Loucy (cell line): ENCODE results near the gene ACADVL.

Experiments
- EZH2phosphoT487 ChIP-seq: fragments of 200-600 bp; IDR thresholded peaks from 2 replicates; pipeline ENCODE4 v1.6.1; 2018; ENCODE audit warnings: antibody characterized with exemption, mild to moderate bottlenecking, moderate library complexity, borderline replicate concordance
- TF ChIP-seq, protein P1 (sequence below): fragments of 200-600 bp; sonication (generic); conservative IDR thresholded peaks from 2 replicates; pipeline ENCODE4 v1.5.1; 2014; ENCODE audit warnings: mild to moderate bottlenecking, antibody characterized with exemption, low read length

DNA sequence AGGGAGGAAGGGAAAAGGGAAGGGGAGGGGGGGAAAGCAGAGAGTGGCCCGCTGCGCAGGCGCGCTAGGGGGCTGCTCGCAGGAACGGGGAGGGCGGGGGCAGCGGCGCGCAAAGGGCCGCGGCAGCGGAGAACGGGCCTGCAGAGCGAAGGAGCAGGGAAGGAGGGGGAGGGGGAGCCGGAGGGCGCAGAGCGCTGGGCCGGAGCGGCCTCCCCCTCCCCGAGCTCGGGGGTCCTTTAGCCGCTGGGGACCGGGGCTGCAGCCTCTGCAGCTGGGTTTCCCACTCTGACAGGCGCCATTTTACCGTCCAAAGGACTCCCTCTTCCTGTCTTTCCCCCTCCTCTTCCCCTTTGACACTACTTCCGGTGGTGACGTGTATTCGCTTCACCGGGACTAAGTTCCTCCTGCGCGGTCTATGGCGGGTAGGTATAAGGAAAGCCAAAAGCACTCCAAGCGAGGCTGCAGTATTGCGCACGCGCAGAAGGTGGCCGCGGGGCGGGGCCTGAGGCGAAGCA lies 32.0 kb downstream of the ACADVL start, which contains the start of gene CTDNEP1:
- TF ChIP-seq, protein P1, sequence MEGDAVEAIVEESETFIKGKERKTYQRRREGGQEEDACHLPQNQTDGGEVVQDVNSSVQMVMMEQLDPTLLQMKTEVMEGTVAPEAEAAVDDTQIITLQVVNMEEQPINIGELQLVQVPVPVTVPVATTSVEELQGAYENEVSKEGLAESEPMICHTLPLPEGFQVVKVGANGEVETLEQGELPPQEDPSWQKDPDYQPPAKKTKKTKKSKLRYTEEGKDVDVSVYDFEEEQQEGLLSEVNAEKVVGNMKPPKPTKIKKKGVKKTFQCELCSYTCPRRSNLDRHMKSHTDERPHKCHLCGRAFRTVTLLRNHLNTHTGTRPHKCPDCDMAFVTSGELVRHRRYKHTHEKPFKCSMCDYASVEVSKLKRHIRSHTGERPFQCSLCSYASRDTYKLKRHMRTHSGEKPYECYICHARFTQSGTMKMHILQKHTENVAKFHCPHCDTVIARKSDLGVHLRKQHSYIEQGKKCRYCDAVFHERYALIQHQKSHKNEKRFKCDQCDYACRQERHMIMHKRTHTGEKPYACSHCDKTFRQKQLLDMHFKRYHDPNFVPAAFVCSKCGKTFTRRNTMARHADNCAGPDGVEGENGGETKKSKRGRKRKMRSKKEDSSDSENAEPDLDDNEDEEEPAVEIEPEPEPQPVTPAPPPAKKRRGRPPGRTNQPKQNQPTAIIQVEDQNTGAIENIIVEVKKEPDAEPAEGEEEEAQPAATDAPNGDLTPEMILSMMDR, result no peak
- no peak for TF ChIP-seq EZH2phosphoT487
